ENCODE measurements around the gene SF3B2.
"Not testable (repeated sequence)": the region's sequence is repeated elsewhere in the genome, so short reads cannot be mapped to it uniquely, and the experiment has no call there.

Gene SF3B2, protein sequence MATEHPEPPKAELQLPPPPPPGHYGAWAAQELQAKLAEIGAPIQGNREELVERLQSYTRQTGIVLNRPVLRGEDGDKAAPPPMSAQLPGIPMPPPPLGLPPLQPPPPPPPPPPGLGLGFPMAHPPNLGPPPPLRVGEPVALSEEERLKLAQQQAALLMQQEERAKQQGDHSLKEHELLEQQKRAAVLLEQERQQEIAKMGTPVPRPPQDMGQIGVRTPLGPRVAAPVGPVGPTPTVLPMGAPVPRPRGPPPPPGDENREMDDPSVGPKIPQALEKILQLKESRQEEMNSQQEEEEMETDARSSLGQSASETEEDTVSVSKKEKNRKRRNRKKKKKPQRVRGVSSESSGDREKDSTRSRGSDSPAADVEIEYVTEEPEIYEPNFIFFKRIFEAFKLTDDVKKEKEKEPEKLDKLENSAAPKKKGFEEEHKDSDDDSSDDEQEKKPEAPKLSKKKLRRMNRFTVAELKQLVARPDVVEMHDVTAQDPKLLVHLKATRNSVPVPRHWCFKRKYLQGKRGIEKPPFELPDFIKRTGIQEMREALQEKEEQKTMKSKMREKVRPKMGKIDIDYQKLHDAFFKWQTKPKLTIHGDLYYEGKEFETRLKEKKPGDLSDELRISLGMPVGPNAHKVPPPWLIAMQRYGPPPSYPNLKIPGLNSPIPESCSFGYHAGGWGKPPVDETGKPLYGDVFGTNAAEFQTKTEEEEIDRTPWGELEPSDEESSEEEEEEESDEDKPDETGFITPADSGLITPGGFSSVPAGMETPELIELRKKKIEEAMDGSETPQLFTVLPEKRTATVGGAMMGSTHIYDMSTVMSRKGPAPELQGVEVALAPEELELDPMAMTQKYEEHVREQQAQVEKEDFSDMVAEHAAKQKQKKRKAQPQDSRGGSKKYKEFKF

DNA sequence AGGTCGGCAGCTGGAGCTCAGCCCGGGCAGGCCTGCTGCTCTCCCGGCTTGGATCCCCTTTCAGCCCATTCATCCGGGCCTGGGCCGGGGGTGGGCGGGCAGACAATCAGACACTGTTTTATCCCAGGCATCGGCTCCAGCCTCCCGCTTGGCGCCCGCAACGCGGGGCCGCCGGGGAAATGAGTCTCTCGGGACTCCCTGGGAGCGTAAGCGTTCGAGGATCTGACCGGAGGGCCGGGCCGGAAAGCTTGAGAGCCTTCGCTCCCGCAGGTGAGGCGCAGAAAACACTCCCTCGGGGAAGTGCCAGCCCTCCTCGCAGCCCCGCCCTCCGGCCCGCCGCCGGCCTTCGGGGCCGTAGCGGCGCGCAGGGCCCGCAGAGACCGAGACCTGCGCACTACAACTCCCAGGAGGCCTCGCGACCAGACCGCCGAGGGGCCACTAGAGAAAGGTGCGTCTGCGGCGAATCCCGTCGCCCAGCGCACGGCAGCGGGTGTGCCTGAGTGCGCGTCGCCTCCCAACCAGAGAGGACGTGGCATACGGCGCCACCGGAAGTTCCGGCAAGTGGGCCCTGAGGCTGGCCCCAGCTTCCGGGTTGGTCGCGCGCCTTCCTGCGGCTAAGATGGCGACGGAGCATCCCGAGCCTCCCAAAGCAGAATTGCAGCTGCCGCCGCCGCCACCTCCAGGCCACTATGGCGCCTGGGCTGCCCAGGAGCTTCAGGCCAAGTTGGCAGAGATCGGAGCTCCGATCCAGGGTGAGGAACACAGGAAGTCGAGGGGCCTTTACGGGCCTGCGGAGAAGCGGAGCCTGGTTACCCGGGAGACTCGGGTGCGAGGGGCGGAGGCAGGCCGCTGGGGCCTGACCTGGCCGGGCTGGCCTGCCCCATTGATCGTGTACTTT is at the start of gene SF3B2:
Gene SF3B2 (plus strand): TSS at position 599 of the 898 bp plus-strand sequence. CDS start 21 bp downstream, at position 620.
- DNase-seq (ENCODE audit: low read depth), result peak; percentile 82

GRCh38 chr11:66002648-66003225 is 49.4 kb upstream of the SF3B2 start:
- no peak for DNase-seq (ENCODE audit: low read depth)

DNA sequence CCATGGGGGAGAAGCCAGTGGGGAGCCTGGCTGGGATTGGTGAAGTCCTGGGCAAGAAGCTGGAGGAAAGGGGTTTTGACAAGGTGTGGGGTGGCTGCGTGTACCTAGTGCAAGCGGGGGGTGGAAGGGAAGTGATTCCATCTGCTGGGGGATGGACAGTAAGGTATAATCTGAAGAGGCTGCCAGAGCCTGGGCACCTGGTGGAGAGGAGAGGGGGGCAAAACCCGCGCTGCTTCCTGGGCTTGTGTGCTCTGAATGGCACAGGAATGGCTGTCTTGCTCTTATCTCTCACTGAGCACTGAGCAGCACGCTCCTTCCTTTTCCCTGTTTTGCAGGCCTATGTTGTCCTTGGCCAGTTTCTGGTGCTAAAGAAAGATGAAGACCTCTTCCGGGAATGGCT is 48.9 kb upstream of the SF3B2 start:
- DNase-seq (ENCODE audit: low read depth), result no peak

DNA sequence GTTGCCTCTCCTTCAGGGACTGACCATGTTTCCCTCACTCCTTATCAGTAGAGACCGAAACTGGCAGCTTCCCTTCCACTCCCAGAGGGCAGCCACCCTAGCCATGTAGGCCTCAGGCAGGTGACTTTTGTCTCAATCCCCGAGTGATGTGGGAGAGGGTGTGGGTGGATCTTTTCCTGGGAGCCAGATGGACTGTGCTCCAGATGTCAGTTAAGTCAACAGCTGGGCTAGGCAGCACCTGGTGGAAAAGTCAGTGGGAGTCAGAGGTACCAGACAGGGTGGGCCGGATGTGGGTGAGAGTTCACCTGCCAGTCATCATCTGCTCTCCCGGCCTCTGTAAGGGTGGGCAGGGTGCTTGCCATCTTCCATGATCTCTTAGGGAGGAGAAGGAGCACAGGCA is 48.0 kb upstream of the SF3B2 start:
- no peak for DNase-seq (ENCODE audit: low read depth)

DNA sequence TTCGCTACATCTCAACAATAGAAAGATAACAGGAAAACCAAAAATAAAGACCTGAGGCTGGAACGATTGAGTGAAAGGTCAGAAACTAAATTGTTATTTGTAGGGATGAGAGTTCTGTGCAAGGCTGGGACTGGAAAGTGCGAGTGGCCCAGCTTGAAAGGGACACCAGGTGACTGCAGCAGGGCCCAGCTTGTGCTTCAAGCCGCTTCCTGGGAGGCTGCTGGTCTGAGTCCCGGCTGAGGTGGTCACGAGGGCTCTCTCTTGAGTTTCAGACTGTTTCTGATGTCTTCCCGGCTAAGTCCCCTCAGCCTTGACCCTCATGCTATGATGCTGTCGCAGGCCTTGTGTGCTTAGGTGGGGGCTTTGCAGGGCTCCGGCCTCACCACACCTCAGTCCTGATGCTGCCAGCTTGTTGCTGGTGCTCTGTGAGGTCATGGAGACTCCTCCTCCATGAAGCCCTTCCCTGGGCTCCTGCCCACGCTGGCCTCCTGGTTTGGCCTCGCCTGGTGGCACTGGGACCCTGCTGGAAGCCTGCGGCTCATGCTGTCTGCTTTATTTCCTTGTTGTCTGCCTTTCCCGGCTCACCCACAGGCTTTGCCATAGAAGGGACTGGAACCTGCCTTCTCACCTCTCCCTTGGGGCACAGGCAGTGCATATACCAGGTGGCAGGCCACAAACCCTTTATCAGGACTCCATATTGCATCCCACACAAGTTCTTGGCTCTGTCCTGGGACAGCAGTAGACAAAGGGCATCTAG is 45.9 kb upstream of the SF3B2 start:
- DNase-seq (ENCODE audit: low read depth), result no peak

DNA sequence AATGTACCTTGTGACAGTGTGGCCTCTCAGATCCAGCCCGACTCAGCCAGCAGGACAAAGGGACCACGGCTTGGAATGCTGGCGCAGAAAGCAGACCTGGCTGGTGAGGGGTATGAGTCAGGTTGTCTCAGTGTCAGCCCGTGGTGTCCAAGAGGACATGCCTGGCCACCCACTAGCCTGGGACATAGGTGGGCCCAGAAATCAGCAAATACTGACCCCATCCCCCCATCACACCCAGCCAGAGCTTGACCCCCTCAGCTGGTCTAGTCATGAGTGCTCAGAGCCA is 45.3 kb upstream of the SF3B2 start:
- no peak for DNase-seq (ENCODE audit: low read depth)

DNA sequence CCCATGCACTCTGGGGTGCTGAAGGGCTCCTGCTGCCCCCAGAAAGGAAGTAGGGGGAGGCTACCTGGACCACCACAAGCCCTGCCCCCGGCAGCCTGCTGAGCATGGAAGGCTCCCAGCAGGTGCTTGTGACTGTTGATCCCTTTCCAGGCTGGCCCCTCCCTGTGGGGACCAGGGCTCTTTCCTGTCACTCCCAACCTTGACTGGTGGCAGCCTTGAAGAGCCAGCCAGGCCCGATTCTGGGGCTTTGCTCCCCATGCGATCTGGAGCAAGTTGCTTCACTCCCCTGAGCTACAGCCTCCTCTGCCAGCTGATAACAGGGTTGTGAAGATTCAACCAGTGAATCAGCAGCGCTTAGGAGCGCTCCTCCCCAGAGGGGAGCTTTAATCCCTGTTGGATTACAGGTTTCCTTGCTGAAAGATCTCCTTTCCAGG is 44.9 kb upstream of the SF3B2 start:
- DNase-seq (ENCODE audit: low read depth), result no peak

DNA sequence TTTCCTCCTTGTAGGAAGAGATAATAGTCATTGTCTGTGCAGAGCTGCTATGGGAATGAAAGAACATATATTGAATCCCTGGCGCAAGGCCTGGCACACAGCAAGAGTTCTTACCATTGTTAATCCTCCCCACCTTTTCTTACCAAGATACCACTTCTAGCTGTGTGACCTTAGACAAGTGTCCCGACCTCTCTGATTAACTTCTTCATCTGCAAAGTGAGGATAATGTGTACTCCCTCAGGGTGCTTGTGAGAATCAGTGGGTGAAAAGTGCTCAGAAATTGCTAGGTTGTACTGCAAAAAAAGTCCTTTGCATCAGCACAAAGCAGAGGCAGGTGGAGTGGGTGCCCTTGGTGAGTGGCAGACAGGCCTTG is 44.1 kb upstream of the SF3B2 start:
- DNase-seq (ENCODE audit: low read depth), result no peak

DNA sequence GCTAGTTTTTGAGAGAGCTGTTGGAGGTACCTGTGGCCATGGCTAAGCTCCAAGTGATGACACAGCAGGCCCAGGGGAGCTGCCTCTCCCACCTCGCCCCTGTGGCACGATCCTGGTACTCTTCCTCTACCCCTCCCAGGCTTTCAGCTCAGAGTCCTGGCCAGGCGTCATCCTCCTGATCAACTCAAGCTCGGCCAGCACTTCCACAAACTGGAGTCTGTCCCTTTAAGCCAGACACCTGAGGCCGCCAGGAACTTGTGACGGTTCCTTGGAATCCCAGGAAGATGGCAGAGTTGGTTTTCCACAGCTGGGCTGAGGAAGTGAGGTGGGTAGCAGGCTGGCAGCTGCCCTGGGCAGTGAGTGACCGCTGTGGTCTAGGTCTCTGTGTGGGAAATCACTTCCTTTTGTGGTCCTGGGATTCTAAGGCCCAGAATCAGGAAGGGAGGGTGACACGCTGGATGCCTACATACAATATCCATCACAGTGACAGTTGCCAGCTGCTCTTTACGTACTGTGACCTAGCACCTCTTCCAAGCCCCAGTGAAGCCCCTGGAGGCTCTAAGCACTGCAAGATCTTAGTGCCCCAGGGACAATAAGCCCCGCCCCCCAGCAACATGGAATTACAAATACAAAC is 43.6 kb upstream of the SF3B2 start:
- DNase-seq (ENCODE audit: low read depth), result no peak

DNA sequence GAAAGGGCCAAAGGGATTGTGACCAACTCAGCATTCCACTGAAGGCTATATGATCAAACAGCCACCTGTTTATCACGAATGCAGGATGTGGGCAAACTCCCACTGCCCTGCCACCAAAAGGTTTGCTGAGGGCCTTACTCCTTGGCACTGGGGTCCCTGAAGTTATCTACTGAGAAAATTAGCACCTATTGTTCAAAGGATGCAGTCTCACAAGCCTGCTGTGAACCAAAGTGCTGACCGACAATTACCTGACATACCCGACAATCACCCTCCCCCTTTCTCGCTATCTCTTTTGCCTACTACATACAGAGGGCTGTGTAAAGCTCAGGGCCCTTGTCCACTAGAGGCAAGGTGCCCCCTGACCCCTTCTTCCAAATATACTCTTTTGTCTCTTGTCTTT is 42.1 kb upstream of the SF3B2 start:
- DNase-seq (ENCODE audit: low read depth), result not testable (repeated sequence)

DNA sequence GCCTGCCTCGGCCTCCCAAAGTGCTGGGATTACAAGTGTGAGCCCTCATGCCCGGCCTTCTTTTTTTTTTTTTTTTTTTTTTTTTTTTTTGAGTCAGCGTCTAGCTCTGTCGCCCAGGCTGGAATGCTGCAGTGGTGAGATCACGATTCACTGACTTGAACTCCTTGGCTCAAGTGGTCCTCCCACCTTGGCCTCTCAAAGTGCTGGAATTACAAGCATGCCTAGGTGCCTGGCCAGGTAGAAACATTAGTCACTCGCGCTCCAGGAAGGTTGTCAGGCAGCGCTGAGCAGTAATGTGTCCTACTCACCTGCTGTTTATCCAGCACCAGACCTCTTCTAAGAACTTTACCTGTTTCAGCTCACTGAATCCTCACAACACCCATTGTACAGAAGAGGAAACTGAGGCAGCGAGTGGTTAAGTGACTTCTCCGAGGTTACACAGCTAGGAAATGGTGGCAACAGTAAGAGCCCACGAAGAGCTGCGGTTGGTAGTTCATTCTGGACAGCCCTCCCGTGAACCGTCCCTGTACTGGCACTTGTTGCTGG is 40.9 kb upstream of the SF3B2 start:
- DNase-seq (ENCODE audit: low read depth), result no peak

GRCh38 chr11:66011785-66012303 is 40.3 kb upstream of the SF3B2 start, which contains the start of gene CST6:
CST6 (plus strand) TSS chr11:66012008; CDS start chr11:66012045, 37 bp downstream.
- DNase-seq (ENCODE audit: low read depth), result no peak

- no peak for DNase-seq (ENCODE audit: low read depth)
Measured at GRCh38 chr11:66012371-66012945, 39.7 kb upstream of the SF3B2 start.

DNA sequence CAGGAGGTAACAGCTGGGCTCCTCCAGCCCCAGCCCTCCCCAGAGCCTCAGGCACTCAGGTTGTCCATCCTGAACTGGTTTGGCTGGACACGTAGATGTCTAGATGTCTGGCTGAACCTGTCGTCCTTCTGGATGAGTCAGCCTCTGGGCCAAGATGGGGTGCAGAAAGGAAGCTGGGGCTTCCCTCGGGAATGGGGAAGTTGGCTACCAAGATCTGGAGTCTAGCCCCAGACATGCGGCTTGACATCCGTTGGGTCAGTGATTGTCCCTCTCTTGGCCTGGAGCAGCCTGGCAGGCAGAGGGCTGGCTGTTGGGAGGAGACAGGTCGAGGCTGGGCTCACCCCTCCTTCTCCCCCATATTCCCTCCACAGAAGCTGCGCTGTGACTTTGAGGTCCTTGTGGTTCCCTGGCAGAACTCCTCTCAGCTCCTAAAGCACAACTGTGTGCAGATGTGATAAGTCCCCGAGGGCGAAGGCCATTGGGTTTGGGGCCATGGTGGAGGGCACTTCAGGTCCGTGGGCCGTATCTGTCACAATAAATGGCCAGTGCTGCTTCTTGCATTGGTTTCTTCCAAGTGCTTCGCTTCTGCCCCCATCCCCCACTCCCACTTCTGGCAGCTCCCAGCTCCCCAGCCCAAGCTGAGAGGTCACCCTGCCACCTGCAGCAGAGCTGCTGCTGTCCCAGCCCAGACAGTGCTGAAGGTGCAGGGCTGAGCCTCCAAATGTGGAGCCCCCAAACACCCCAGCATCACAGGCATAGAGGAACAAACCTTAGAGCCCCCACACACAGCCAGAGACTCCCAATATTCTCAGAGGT is 39.0 kb upstream of the SF3B2 start:
- no peak for DNase-seq (ENCODE audit: low read depth)

GRCh38 chr11:66013762-66014100 is 38.4 kb upstream of the SF3B2 start:
- no peak for DNase-seq (ENCODE audit: low read depth)

- DNase-seq (ENCODE audit: low read depth), result no peak
Measured at GRCh38 chr11:66014804-66015453, 37.2 kb upstream of the SF3B2 start.

DNA sequence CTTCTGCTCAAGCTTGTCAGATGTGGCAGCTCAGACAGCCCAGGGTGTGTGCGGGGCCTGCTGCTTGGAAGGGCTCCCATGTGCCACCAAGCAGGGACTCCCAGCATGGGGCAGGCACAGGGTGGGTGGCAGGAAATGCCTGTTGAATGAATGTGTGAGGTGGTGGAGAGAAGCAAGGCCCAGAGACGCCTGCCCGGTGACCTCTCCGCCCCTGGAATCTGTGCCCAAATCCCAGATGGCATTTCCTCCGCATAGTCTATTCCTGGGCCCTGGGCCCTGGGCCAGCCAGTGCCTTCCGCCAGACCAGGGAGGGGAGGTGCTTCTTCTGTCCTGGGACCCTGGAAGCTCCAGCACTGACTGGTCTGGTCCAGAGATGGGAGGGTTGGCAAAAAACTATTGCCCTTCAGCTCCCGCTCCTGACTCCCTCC is 36.7 kb upstream of the SF3B2 start:
- DNase-seq (ENCODE audit: low read depth), result no peak
